AG04449 (cell line): ENCODE measurements around the gene BET1L.

Experiments used
- CTCF ChIA-PET: fragments of 350-600 bp; formaldehyde crosslinking; extraction: SDS; loops from one replicate; lab custom pipeline; 2021; ENCODE audit warnings: antibody characterized with exemption; lab: Yijun Ruan, JAX
- POLR2A ChIA-PET: fragments of 400-600, 350-600 bp; formaldehyde crosslinking; extraction: SDS; loops from one replicate; lab custom pipeline; 2020; ENCODE audit warnings: antibody characterized with exemption, inconsistent platforms; lab: Yijun Ruan, JAX
- DNase-seq: peaks from one replicate; pipeline ENCODE4 v3.0.0-alpha.2; 2010; ENCODE audit warnings: low read depth, low spot score
- H3K4me3 ChIP-seq: 2 replicates; pipeline ENCODE4 v1.5.1; 2011; ENCODE audit warnings: low read depth, mild to moderate bottlenecking, control low read depth, low read length
- TF ChIP-seq, protein P1 (sequence below): IDR thresholded peaks from one replicate; pipeline ENCODE4 v1.5.1; 2011; ENCODE audit warnings: mild to moderate bottlenecking, moderate library complexity, low read length, control low read depth, inconsistent platforms; ENCODE audit not compliant: insufficient read depth; ENCODE audit errors: missing control alignments

BET1L gene

DNA sequence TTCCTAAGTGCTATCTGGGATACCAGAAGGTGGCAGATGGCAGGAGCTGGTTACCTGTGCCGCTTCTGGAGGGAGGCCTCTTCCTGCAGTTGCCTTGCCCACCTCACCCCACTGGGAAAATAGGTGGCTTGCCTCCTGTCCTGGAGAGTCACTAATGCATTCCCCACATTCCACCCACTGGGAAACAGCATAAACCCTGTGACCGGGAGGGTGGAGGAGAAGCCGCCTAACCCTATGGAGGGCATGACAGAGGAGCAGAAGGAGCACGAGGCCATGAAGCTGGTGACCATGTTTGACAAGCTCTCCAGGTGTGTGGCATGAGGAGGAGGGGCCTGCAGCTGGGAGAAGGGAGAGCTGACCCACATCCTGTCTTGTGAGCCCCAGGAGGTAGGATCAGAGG, 5.9 kb upstream of the BET1L start:
- TF ChIP-seq, protein P1, sequence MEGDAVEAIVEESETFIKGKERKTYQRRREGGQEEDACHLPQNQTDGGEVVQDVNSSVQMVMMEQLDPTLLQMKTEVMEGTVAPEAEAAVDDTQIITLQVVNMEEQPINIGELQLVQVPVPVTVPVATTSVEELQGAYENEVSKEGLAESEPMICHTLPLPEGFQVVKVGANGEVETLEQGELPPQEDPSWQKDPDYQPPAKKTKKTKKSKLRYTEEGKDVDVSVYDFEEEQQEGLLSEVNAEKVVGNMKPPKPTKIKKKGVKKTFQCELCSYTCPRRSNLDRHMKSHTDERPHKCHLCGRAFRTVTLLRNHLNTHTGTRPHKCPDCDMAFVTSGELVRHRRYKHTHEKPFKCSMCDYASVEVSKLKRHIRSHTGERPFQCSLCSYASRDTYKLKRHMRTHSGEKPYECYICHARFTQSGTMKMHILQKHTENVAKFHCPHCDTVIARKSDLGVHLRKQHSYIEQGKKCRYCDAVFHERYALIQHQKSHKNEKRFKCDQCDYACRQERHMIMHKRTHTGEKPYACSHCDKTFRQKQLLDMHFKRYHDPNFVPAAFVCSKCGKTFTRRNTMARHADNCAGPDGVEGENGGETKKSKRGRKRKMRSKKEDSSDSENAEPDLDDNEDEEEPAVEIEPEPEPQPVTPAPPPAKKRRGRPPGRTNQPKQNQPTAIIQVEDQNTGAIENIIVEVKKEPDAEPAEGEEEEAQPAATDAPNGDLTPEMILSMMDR, result no peak
- CTCF ChIA-PET, result interaction anchor here (1.5 to 2.9 kb wide), 2 partner anchors 92 to 150 kb away, joined by 4 to 7 read pairs; no protein-coding TSS in a partner anchor
- no peak for DNase-seq
- no peak overlapping the region for H3K4me3 ChIP-seq
- POLR2A ChIA-PET, result interaction anchor here (1.0 kb wide), 1 partner anchor 17 kb away, joined by 6 read pairs; no protein-coding TSS in a partner anchor

DNA sequence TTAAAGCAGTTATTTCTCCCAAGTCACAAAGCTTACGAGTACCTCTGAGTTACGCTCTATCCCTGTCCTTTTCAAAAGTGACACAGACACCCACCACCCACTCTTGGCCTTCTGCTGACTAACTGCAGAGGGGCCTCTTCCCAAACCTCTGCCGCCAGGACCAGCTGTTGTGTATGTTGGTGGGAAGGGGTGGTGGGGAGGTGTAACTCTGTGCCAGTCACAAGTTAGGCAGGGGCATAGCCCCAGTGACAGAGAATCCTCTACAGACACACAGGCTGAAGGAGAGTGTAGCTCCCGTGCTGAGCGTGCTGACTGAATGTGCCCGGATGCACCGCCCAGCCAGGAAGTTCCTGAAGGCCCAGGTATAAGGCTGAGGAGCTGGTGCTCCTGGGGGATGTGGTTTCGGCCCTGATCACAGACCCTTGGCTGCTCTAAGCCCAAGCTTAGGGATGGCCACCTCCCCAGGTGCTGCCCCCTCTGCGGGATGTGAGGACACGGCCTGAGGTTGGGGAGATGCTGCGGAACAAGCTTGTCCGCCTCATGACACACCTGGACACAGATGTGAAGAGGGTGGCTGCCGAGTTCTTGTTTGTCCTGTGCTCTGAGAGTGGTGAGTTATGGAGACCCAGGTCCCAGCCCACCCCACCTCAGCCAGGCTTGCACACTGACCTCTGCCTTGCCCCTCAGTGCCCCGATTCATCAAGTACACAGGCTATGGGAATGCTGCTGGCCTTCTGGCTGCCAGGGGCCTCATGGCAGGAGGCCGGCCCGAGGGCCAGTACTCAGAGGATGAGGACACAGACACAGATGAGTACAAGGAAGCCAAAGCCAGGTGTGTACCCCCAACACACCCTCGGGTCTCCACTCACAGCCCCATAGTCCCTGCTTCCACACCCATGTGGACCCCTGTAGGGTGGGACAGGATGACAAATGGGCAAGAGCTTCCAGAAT, 5.2 kb upstream of the BET1L start:
- ChIA-PET CTCF (interaction anchor here (0.6 to 2.9 kb wide), 5 partner anchors 10 to 151 kb away, joined by 3 to 8 read pairs (median 4); no protein-coding TSS in a partner anchor), POLR2A (interaction anchor here (0.5 to 1.4 kb wide), 3 partner anchors 9 to 22 kb away, joined by 4 to 7 read pairs (median 6); no protein-coding TSS in a partner anchor)
- H3K4me3 ChIP-seq, result no peak overlapping the region
- no peak for DNase-seq
- TF ChIP-seq, protein P1, result no peak

DNA sequence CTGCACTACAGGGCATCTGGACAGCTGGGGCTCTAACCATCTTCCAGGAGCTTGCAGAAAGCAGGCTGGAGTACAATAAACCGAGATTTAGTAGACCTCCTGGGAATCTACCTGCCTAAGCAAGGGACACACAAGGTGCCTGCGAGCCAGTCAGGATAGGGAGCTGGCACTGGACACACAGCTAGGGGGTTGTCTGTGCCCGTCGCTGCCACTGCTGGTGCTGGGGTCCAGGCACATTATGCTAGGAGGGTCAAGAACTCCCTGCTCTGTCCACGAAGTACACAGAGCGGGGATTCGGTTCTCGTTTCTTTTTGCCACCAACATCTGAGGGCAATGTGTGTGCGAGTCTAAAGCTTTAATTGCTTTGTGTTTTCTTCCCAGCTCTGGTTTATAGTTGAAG, 4.5 kb upstream of the BET1L start:
- DNase-seq, result no peak
- TF ChIP-seq, protein P1, result no peak
- no peak overlapping the region for H3K4me3 ChIP-seq
- ChIA-PET CTCF (interaction anchor here (0.6 to 2.9 kb wide), 4 partner anchors 11 to 151 kb away, joined by 3 to 8 read pairs (median 5); no protein-coding TSS in a partner anchor), POLR2A (interaction anchor here (1.4 kb wide), 1 partner anchor 10 kb away, joined by 7 read pairs; no protein-coding TSS in a partner anchor)

DNA sequence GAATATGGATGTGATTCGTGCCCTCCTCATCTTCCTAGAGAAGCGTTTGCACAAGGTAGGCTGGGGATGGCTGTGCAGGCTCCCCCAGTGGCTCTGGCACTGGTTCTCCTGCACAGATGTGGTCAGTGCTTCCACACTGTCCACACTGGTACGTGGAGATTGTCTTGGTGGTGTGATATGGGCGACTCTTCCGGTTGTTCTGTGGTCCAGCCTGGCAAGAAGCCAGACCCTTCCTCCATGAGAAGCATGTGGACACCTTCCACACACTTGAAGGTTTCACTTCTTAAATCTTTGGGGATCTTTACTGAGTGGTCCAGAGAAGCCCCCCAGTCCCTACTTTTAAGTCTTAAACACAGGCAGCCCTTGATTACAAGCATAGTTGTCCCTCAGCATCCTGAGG, 4.1 kb upstream of the BET1L start:
- ChIA-PET POLR2A (interaction anchor here (1.4 kb wide), 1 partner anchor 10 kb away, joined by 7 read pairs; no protein-coding TSS in a partner anchor), CTCF (interaction anchor here (0.6 to 2.9 kb wide), 4 partner anchors 11 to 152 kb away, joined by 3 to 8 read pairs (median 5); no protein-coding TSS in a partner anchor)
- DNase-seq, result no peak
- no peak overlapping the region for H3K4me3 ChIP-seq
- TF ChIP-seq, protein P1, result no peak

DNA sequence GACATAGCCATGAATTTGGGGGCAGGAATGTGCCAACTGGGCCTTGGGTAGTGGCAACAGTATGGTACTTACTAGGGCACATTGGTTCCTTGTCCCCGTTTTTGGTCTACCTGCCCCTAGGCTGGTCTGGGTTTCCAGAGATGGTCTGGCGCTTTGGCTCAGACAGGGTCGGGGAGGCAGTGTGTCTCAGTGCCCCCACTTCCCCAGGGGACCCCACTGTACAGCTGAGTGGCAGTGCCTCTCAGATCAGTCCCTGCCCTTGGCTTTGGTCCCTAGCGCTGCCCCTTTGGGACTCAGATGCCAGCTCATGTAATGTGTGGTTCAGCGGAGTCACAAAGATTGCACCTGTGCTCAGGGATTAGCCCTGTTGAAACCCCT, 3.6 kb upstream of the BET1L start:
- no peak for DNase-seq
- peak overlapping the region; percentile 96 for H3K4me3 ChIP-seq
- TF ChIP-seq, protein P1, result no peak
- POLR2A ChIA-PET, result no interaction called here
- CTCF ChIA-PET, result interaction anchor here (1.4 to 2.9 kb wide), 2 partner anchors 20 to 152 kb away, joined by 3 to 7 read pairs; no protein-coding TSS in a partner anchor
